ENCODE results near the gene COL19A1.
"Not testable (repeated sequence)": the region's sequence is repeated elsewhere in the genome, so short reads cannot be mapped to it uniquely, and the experiment has no call there.

COL19A1 gene

GRCh38 chr6:69878795-69879194, 12.4 kb downstream of the COL19A1 start:
- DNase-seq (ENCODE audit: insufficient read length, low spot score) (no peak), FAIRE-seq (no peak)
- TF ChIP-seq POLR2A (IDR thresholded peaks at IDR 0.05; ENCODE audit: low read depth, low read length): no peak

GRCh38 chr6:69880601-69881000, 14.2 kb downstream of the COL19A1 start:
- DNase-seq (ENCODE audit: insufficient read length, low spot score) (no peak), FAIRE-seq (no peak)
- TF ChIP-seq POLR2A (IDR thresholded peaks at IDR 0.05; ENCODE audit: low read depth, low read length): no peak

- DNase-seq (ENCODE audit: insufficient read length, low spot score) (no peak), FAIRE-seq (no peak)
- no peak for TF ChIP-seq POLR2A (IDR thresholded peaks at IDR 0.05; ENCODE audit: low read depth, low read length)
Observed at GRCh38 chr6:69881322-69882151, 15.2 kb downstream of the COL19A1 start.

GRCh38 chr6:69883551-69883950, 17.2 kb downstream of the COL19A1 start:
- DNase-seq (ENCODE audit: insufficient read length, low spot score): no peak
- TF ChIP-seq POLR2A (IDR thresholded peaks at IDR 0.05; ENCODE audit: low read depth, low read length): no peak
- FAIRE-seq: no peak

- DNase-seq (ENCODE audit: insufficient read length, low spot score) (no peak), FAIRE-seq (no peak)
- no peak for TF ChIP-seq POLR2A (IDR thresholded peaks at IDR 0.05; ENCODE audit: low read depth, low read length)
Observed at GRCh38 chr6:69884231-69884630, 17.9 kb downstream of the COL19A1 start.

GRCh38 chr6:69887026-69887425, 20.7 kb downstream of the COL19A1 start:
- FAIRE-seq (no peak), DNase-seq (ENCODE audit: insufficient read length, low spot score) (no peak)
- no peak for TF ChIP-seq POLR2A (IDR thresholded peaks at IDR 0.05; ENCODE audit: low read depth, low read length)

- no peak for FAIRE-seq
- TF ChIP-seq POLR2A (IDR thresholded peaks at IDR 0.05; ENCODE audit: low read depth, low read length): no peak
- no peak for DNase-seq (ENCODE audit: insufficient read length, low spot score)
Observed at GRCh38 chr6:69887714-69888345, 21.5 kb downstream of the COL19A1 start.

GRCh38 chr6:69888482-69889233, 22.3 kb downstream of the COL19A1 start:
- FAIRE-seq: no peak
- DNase-seq (ENCODE audit: insufficient read length, low spot score): no peak
- TF ChIP-seq POLR2A (IDR thresholded peaks at IDR 0.05; ENCODE audit: low read depth, low read length): no peak

GRCh38 chr6:69889234-69889974, 23.0 kb downstream of the COL19A1 start:
- not testable (repeated sequence) for DNase-seq (ENCODE audit: insufficient read length, low spot score); FAIRE-seq

GRCh38 chr6:69892561-69892960, 26.2 kb downstream of the COL19A1 start:
- DNase-seq (ENCODE audit: insufficient read length, low spot score); FAIRE-seq: not testable (repeated sequence)

GRCh38 chr6:69893266-69893665, 26.9 kb downstream of the COL19A1 start:
- FAIRE-seq; DNase-seq (ENCODE audit: insufficient read length, low spot score): not testable (repeated sequence)

- no peak for TF ChIP-seq POLR2A (IDR thresholded peaks at IDR 0.05; ENCODE audit: low read depth, low read length)
- FAIRE-seq: no peak
- no peak for DNase-seq (ENCODE audit: insufficient read length, low spot score)
Observed at GRCh38 chr6:69894578-69895347, 28.4 kb downstream of the COL19A1 start.

- DNase-seq (ENCODE audit: insufficient read length, low spot score) (no peak), FAIRE-seq (no peak)
- no peak for TF ChIP-seq POLR2A (IDR thresholded peaks at IDR 0.05; ENCODE audit: low read depth, low read length)
Observed at GRCh38 chr6:69895396-69895795, 29.0 kb downstream of the COL19A1 start.
